ENCODE measurements around the gene MED16. TPM values are rescaled to one million over a fixed set of nuclear protein-coding genes. Genes with fewer than 3 reads are reported as not detected.

Gene MED16
- total RNA-seq, 4 donors from 2014 or later, result 26.3 to 50.9 (median 37.2) TPM

- TF ChIP-seq CTCF (IDR thresholded peaks at IDR 0.05), result no peak
- TF ChIP-seq POLR2AphosphoS5 (IDR thresholded peaks at IDR 0.05), result no peak
- TF ChIP-seq POLR2A (IDR thresholded peaks at IDR 0.05; ENCODE audit: low read depth), result no peak
- no peak for TF ChIP-seq EP300 (IDR thresholded peaks at IDR 0.05)
- Histone ChIP-seq H3K27me3 (no peaks in the 10 kb centered on the region), H3K27ac (replicated peaks in 1 of 4) (peak overlapping the region; percentile 45 to 73 (median 57)), H3K36me3 (peaks cover 17 to 94% (median 84%) of the 10 kb centered on the region in 4 donors), H3K4me3 (peak overlapping the region in 1 of 4 donors; percentile 24), H3K9me3 (no peaks in the 10 kb centered on the region), H3K4me1 (peaks cover 16 to 37% (median 34%) of the 10 kb centered on the region in 4 donors)
- intact Hi-C loops (cut with DNase I), result no loop called here
- DNase-seq (ENCODE audit: extremely low spot score), result no peak
- WGBS, result 71% methylated on average over 25 of the region's 27 CpGs
Measured at GRCh38 chr19:872266-872951, 20.6 kb downstream of the MED16 start.

DNA sequence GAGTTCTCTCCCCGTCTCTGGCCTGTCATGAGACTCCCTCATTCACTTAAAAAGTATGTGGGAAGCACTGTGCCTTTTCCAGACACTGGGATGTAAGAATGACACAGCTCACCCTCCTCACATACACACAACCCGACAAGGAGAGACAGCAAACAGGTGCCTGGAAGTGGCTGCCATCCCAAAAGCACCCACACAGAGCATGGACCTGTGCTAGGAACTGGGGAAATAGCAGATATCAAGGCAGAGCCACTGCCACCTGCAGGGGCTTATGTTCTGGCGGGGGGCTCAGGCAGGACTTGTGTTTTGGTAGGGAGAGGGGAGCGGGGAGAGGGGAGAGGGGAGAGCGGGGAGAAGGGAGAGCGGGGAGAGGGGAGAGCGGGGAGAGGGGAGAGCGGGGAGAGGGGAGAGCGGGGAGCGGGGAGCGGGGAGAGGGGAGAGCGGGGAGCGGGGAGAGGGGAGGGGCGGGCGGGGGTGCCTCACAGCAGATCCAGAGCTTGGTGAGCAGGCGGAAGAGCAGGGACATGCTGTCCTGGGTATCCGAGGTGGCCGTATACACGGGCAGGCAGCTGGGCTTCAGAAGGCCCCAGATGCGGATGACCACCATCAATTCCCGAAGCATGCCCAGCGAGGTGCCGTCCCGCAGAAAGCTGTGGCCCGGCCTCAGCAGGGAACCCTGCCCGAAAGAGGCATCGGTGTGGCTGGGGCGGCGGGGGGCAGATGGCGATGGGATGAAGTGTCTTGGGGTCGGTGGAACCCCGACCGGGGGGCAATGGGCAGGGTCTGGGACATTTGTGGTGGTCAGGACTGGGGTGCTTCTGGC is 21.3 kb downstream of the MED16 start:
- no peaks in the 10 kb centered on the region for H3K27me3 ChIP-seq
- TF ChIP-seq EP300 (IDR thresholded peaks at IDR 0.05) (no peak), CTCF (IDR thresholded peaks at IDR 0.05) (no peak), POLR2AphosphoS5 (IDR thresholded peaks at IDR 0.05) (no peak), POLR2A (IDR thresholded peaks at IDR 0.05; ENCODE audit: low read depth) (no peak)
- H3K36me3 ChIP-seq, result peaks cover 12 to 88% (median 79%) of the 10 kb centered on the region in 4 donors
- WGBS, result 83% methylated on average over 19 of the region's 33 CpGs
- H3K4me1 ChIP-seq, result peaks cover 16 to 37% (median 34%) of the 10 kb centered on the region in 4 donors
- no peak for DNase-seq (ENCODE audit: extremely low spot score)
- intact Hi-C loops (cut with DNase I), result no loop called here
- H3K27ac ChIP-seq (replicated peaks in 1 of 4), result peak overlapping the region; percentile 68 to 86 (median 74)
- H3K9me3 ChIP-seq, result no peaks in the 10 kb centered on the region
- H3K4me3 ChIP-seq, result no peak overlapping the region

- Histone ChIP-seq H3K9me3 (no peaks in the 10 kb centered on the region), H3K4me3 (no peak overlapping the region), H3K4me1 (peaks cover 16 to 37% (median 34%) of the 10 kb centered on the region in 4 donors), H3K27ac (replicated peaks in 1 of 4) (peak overlapping the region in 3 of 4 donors; percentile 40 to 86 (median 76)), H3K36me3 (peaks cover 11 to 82% (median 72%) of the 10 kb centered on the region in 4 donors), H3K27me3 (no peaks in the 10 kb centered on the region)
- intact Hi-C loops (cut with DNase I), result no loop called here
- no peak for DNase-seq (ENCODE audit: extremely low spot score)
- 68% methylated on average over 14 of the region's 28 CpGs for WGBS
- TF ChIP-seq POLR2AphosphoS5 (IDR thresholded peaks at IDR 0.05), result peak in 1 of 2 donors; percentile 16
- TF ChIP-seq EP300 (IDR thresholded peaks at IDR 0.05), result no peak
- no peak for TF ChIP-seq POLR2A (IDR thresholded peaks at IDR 0.05; ENCODE audit: low read depth)
Measured at GRCh38 chr19:870963-871401, 22.0 kb downstream of the MED16 start.

DNA sequence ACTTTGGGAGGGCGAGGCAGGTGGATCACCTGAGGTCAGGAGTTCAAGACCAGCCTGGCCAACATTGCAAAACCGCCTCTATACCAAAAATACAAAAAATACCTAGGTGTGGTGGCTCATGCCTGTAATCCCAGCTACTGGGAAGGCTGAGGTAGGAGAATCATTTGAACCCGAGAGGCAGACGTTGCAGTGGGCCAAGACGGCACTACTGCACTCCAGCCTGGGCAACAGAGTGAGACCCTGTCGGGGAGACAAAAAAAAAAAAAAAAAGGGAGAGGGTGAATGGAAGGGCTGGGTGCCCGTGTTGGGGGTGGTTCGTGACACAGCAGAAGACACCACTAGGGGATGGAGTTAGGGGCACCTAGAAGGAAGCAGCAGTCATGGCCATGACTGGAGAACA is 22.7 kb downstream of the MED16 start:
- intact Hi-C loops (cut with DNase I), result no loop called here
- Histone ChIP-seq H3K27ac (replicated peaks in 1 of 4) (peak overlapping the region; percentile 68 to 86 (median 79)), H3K36me3 (peaks cover 6 to 75% (median 66%) of the 10 kb centered on the region in 4 donors), H3K27me3 (no peaks in the 10 kb centered on the region), H3K4me1 (peaks cover 16 to 37% (median 34%) of the 10 kb centered on the region in 4 donors), H3K9me3 (no peaks in the 10 kb centered on the region), H3K4me3 (no peak overlapping the region)
- WGBS, result 91% methylated on average over 7 of the region's 8 CpGs
- no peak for DNase-seq (ENCODE audit: extremely low spot score)
- no peak for TF ChIP-seq POLR2A (IDR thresholded peaks at IDR 0.05; ENCODE audit: low read depth)
- TF ChIP-seq EP300 (IDR thresholded peaks at IDR 0.05), result no peak
- TF ChIP-seq CTCF (IDR thresholded peaks at IDR 0.05), result no peak
- no peak for TF ChIP-seq POLR2AphosphoS5 (IDR thresholded peaks at IDR 0.05)
